Transverse colon (tissue), 3 donors: ENCODE data around the gene LGALS4.

Source experiments
- POLR2A ChIP-seq: fragments of 450-650 bp; IDR thresholded peaks from one replicate; pipeline ENCODE4 v1.6.1; 2016; ENCODE audit warnings: antibody characterized with exemption, mild to moderate bottlenecking, moderate library complexity
- TF ChIP-seq, protein P1 (sequence below), 5 experiments: fragments of 200-600 bp in 3 of 5; fragments of 450-650 bp in 2 of 5; sonication (generic) in 3 of 5; IDR thresholded peaks; 1 replicate in 2 of 5; 2 replicates in 3 of 5; pipeline ENCODE4 v1.5.1; 2016 to 2017; ENCODE audit warnings: antibody characterized with exemption in 5 of 5, inconsistent platforms in 3 of 5, mild to moderate bottlenecking in 2 of 5, moderate library complexity in 1 of 5

DNA sequence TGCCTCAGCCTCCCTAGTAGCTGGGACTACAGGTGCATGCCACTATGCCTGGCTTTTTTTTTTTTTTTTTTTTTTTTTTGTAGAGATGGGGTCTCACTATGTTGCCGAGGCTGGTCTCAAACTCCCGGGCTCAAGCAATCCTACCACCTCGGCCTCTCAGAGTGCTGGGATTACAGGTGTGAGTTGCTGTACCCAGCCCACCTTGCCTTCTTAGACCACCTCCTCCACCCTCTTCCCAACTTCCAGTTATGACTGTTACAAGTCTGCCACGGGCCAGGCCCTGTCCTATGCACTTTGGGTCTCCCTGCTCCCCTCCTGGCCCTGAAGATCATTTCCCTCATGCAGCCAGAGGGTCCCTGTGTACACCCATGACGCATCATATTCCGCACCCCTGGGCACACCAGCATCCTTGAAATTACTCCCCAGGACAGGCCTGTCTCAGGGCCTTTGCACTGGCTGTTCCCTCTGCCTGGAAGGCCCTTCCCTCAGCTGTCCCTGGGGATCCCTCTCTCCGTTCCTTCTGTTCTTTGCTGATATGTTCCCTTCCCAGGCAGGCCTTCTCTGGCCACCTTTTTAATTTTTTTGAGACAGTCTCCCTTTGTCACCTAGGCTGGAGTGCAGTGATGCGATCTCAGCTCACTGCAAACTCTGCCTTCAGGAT, 3.0 kb downstream of the LGALS4 start:
- TF ChIP-seq, protein P1, sequence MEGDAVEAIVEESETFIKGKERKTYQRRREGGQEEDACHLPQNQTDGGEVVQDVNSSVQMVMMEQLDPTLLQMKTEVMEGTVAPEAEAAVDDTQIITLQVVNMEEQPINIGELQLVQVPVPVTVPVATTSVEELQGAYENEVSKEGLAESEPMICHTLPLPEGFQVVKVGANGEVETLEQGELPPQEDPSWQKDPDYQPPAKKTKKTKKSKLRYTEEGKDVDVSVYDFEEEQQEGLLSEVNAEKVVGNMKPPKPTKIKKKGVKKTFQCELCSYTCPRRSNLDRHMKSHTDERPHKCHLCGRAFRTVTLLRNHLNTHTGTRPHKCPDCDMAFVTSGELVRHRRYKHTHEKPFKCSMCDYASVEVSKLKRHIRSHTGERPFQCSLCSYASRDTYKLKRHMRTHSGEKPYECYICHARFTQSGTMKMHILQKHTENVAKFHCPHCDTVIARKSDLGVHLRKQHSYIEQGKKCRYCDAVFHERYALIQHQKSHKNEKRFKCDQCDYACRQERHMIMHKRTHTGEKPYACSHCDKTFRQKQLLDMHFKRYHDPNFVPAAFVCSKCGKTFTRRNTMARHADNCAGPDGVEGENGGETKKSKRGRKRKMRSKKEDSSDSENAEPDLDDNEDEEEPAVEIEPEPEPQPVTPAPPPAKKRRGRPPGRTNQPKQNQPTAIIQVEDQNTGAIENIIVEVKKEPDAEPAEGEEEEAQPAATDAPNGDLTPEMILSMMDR (IDR thresholded peaks at IDR 0.05), result no peak
- TF ChIP-seq POLR2A, result peak; percentile 17
